Ishikawa (cell line): Measurements from ENCODE around the gene SLC3A2.

Experiments used
- CEBPB ChIP-seq: IDR thresholded peaks from 2 replicates; pipeline ENCODE4 v1.6.1; 2012
- CREB1 ChIP-seq: IDR thresholded peaks from 2 replicates; pipeline ENCODE4 v1.6.1; 2012; ENCODE audit warnings: low read depth
- EGR1 ChIP-seq: IDR thresholded peaks from 2 replicates; pipeline ENCODE4 v1.6.1; 2012
- EP300 ChIP-seq: IDR thresholded peaks from 2 replicates; pipeline ENCODE4 v1.6.1; 2012; ENCODE audit warnings: borderline replicate concordance
- FOXM1 ChIP-seq: IDR thresholded peaks from 2 replicates; pipeline ENCODE4 v1.6.1; 2012; ENCODE audit warnings: low read depth, borderline replicate concordance
- MAX ChIP-seq: IDR thresholded peaks from 2 replicates; pipeline ENCODE4 v1.6.1; 2012
- NFIC ChIP-seq: IDR thresholded peaks from 2 replicates; pipeline ENCODE4 v1.6.1; 2012
- RAD21 ChIP-seq: IDR thresholded peaks from 2 replicates; pipeline ENCODE4 v1.6.1; 2012; ENCODE audit warnings: low read depth
- REST ChIP-seq: IDR thresholded peaks from 2 replicates; pipeline ENCODE4 v1.6.1; 2012; ENCODE audit warnings: low read depth, mild to moderate bottlenecking
- TAF1 ChIP-seq: IDR thresholded peaks from 2 replicates; pipeline ENCODE4 v1.6.1; 2012; ENCODE audit warnings: low read depth, mild to moderate bottlenecking
- TCF12 ChIP-seq: IDR thresholded peaks from 2 replicates; pipeline ENCODE4 v1.6.1; 2012; ENCODE audit warnings: low read depth
- TEAD4 ChIP-seq: IDR thresholded peaks from 2 replicates; pipeline ENCODE4 v1.6.1; 2012
- USF1 ChIP-seq: IDR thresholded peaks from 2 replicates; pipeline ENCODE4 v1.6.1; 2012
- YY1 ChIP-seq: IDR thresholded peaks from 2 replicates; pipeline ENCODE4 v1.6.1; 2012; ENCODE audit warnings: low read depth
- ZBTB7A ChIP-seq: IDR thresholded peaks from 2 replicates; pipeline ENCODE4 v1.6.1; 2012; ENCODE audit warnings: low read depth

The SLC3A2 gene

GRCh38 chr11:62914416-62914815 lies 33.7 kb downstream of the SLC3A2 start:
- no peak for TF ChIP-seq MAX
- no peak for TF ChIP-seq TAF1
- no peak for TF ChIP-seq EGR1
- TF ChIP-seq TEAD4, result no peak
- no peak for TF ChIP-seq REST
- TF ChIP-seq YY1, result no peak
- TF ChIP-seq CREB1, result no peak
- no peak for TF ChIP-seq USF1
- TF ChIP-seq CEBPB, result no peak
- TF ChIP-seq ZBTB7A, result no peak
- no peak for TF ChIP-seq FOXM1
- no peak for TF ChIP-seq TCF12

- TF ChIP-seq CREB1 (no peak), RAD21 (no peak), ZBTB7A (no peak), FOXM1 (no peak), TCF12 (no peak)
These were observed 37.3 kb downstream of the SLC3A2 start for GRCh38 chr11:62917906-62918502.

- TF ChIP-seq MAX, result no peak
- no peak for TF ChIP-seq EP300
- TF ChIP-seq TCF12, result no peak
- no peak for TF ChIP-seq CREB1
- no peak for TF ChIP-seq ZBTB7A
- no peak for TF ChIP-seq EGR1
- no peak for TF ChIP-seq TEAD4
- TF ChIP-seq FOXM1, result no peak
- no peak for TF ChIP-seq CEBPB
- TF ChIP-seq YY1, result no peak
- TF ChIP-seq RAD21, result no peak
These were observed 37.8 kb downstream of the SLC3A2 start for GRCh38 chr11:62918531-62918930.

GRCh38 chr11:62919476-62919875 lies 38.8 kb downstream of the SLC3A2 start:
- TF ChIP-seq CREB1 (no peak), EGR1 (no peak), EP300 (no peak), MAX (no peak)

GRCh38 chr11:62919898-62920640 lies 39.4 kb downstream of the SLC3A2 start:
- TF ChIP-seq CEBPB (no peak), USF1 (no peak), YY1 (no peak), EP300 (no peak), TCF12 (no peak), FOXM1 (no peak), EGR1 (no peak), CREB1 (no peak), REST (no peak), RAD21 (no peak), TEAD4 (no peak), MAX (no peak), ZBTB7A (no peak)

- no peak for TF ChIP-seq CEBPB
- peak; percentile 27; the same call in 1 of the 2 replicates for TF ChIP-seq NFIC
- TF ChIP-seq RAD21, result no peak
- TF ChIP-seq ZBTB7A, result no peak
- TF ChIP-seq TCF12, result peak; percentile 7; the same call in 1 of the 2 replicates
- TF ChIP-seq TEAD4, result no peak
- TF ChIP-seq REST, result no peak
These were observed 40.5 kb downstream of the SLC3A2 start, which contains the start of gene CHRM1 for GRCh38 chr11:62921201-62921572. CHRM1 (minus strand) TSS chr11:62921363; CDS start chr11:62911100, 10,263 bp downstream.
